Neural crest cell (in vitro differentiated cells): ENCODE results near the gene BRSK1. TPM values are rescaled to one million over a fixed set of nuclear protein-coding genes. Genes with fewer than 3 reads are reported as not detected.

Experiments used
- DNase-seq: peaks from one replicate; pipeline ENCODE4 v3.0.0; 2021; ENCODE audit warnings: low read depth, mixed read lengths, low spot score
- H3K27ac Mint-ChIP-seq: one replicate; pipeline ENCODE4 v1.8.0; 2021; ENCODE audit warnings: mild to moderate bottlenecking, mixed read lengths; ENCODE audit not compliant: unreplicated experiment
- H3K27me3 Mint-ChIP-seq: 2 replicates; pipeline ENCODE4 v1.8.0; 2021; ENCODE audit warnings: low read depth, mild to moderate bottlenecking, mixed read lengths
- H3K36me3 Mint-ChIP-seq: 2 replicates; pipeline ENCODE4 v1.8.0; 2021; ENCODE audit warnings: low read depth, mild to moderate bottlenecking, mixed read lengths
- H3K4me1 Mint-ChIP-seq: 2 replicates; pipeline ENCODE4 v1.8.0; 2021; ENCODE audit warnings: mixed read lengths
- H3K4me3 Mint-ChIP-seq: one replicate; pipeline ENCODE4 v1.8.0; 2021; ENCODE audit warnings: mild to moderate bottlenecking, mixed read lengths
- H3K9me3 Mint-ChIP-seq: 2 replicates; pipeline ENCODE4 v1.8.0; 2021; ENCODE audit warnings: mixed read lengths
- long read RNA-seq: library from polyadenylated mRNA; unstranded; transcript quantifications from one replicate; pipeline ENCODE4 v2.0.0, GENCODE V29; 2020
- total RNA-seq: library from RNA; stranded (reverse); gene quantifications from 2 replicates; pipeline ENCODE4 v1.2.1, GENCODE V29; 2021
- TF ChIP-seq, protein P1 (sequence below): fragments of 200-600 bp; sonication (generic); conservative IDR thresholded peaks from 2 replicates; pipeline ENCODE4 v1.5.0; 2021; ENCODE audit warnings: antibody characterized with exemption, mild to moderate bottlenecking

The BRSK1 gene
- total RNA-seq: 50.0 and 50.7 TPM in 2 replicates
- long read RNA-seq: 0 reads

DNA sequence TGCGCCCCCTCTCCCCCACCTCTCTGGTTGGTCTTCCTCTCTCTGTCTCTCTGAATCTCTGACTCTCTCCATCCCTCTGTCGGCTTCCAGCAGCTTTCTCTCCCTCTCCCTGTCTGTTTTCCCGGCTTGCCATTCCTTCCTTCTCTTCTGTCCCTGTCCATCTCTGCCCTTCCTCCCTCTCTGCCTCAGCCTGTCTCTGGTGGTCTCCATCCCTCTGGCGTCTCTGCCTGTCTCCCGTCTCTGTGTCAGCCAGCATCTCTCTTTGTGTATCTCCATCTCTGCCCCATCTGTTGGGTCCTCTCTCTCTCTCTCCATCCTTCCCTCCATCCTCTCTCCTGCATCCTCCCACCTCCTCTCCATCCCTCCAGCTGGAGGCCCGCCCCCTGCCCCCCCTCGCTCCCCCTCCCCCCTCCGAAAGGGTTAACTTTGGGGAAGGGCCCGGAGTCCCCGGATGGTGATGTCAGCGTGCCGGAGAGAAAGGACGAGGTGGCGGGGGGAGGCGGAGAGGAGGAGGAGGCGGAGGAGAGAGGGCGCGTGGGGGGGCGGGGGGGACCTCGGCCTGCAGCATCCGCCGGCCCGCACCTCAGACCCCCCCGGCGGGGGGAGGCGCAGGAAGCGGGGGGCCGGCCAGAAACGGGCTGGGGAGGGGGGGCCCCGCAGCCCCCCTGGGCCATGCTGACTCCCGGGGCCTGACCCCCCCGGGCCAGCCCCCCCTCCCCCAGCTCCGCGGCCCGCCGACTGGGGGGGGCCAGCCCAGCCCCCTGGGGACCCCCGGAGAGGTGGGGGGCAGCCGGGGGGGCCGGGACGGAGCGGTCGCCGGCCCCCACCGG is at the start of gene BRSK1:
Gene BRSK1, plus strand, starts transcription at position 450 of the 830 bp plus-strand sequence. CDS start 446 bp downstream, outside the sequence.
- no peaks in the 10 kb centered on the region for H3K27me3 Mint-ChIP-seq
- peak within 1 kb of the TSS; percentile 87 for H3K27ac Mint-ChIP-seq
- H3K4me1 Mint-ChIP-seq: peaks cover 50% of the 10 kb centered on the region
- peak within 1 kb of the TSS; percentile 88 for H3K4me3 Mint-ChIP-seq
- TF ChIP-seq, protein P1, sequence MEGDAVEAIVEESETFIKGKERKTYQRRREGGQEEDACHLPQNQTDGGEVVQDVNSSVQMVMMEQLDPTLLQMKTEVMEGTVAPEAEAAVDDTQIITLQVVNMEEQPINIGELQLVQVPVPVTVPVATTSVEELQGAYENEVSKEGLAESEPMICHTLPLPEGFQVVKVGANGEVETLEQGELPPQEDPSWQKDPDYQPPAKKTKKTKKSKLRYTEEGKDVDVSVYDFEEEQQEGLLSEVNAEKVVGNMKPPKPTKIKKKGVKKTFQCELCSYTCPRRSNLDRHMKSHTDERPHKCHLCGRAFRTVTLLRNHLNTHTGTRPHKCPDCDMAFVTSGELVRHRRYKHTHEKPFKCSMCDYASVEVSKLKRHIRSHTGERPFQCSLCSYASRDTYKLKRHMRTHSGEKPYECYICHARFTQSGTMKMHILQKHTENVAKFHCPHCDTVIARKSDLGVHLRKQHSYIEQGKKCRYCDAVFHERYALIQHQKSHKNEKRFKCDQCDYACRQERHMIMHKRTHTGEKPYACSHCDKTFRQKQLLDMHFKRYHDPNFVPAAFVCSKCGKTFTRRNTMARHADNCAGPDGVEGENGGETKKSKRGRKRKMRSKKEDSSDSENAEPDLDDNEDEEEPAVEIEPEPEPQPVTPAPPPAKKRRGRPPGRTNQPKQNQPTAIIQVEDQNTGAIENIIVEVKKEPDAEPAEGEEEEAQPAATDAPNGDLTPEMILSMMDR: no peak
- no peaks in the 10 kb centered on the region for H3K9me3 Mint-ChIP-seq
- H3K36me3 Mint-ChIP-seq: no peaks in the 10 kb centered on the region
- peak; percentile 65 for DNase-seq

DNA sequence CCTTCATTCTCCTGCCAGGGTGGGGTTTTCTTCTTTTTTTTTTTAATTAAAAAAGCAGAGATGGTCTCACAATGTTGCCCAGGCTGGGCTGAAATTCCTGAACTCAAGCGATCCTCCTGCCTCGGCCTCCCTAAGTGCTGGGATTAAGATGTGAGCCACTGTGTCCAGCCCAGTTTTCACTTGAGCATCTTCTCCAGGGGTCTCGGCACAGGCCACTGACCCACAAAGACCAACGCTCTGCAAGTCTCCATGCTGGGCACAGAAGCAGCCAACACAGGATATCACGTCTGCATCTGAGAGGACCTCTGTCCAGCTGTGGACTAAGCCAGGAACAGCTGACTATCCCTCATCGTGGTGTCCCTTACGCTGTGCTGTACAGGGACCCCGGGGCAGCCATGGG is 45.8 kb upstream of the BRSK1 start:
- H3K4me3 Mint-ChIP-seq: no peak overlapping the region
- H3K27me3 Mint-ChIP-seq: no peaks in the 10 kb centered on the region
- TF ChIP-seq, protein P1: no peak
- H3K27ac Mint-ChIP-seq: no peak overlapping the region
- no peaks in the 10 kb centered on the region for H3K4me1 Mint-ChIP-seq
- H3K36me3 Mint-ChIP-seq: peaks cover 16% of the 10 kb centered on the region
- no peak for DNase-seq
- H3K9me3 Mint-ChIP-seq: no peaks in the 10 kb centered on the region

DNA sequence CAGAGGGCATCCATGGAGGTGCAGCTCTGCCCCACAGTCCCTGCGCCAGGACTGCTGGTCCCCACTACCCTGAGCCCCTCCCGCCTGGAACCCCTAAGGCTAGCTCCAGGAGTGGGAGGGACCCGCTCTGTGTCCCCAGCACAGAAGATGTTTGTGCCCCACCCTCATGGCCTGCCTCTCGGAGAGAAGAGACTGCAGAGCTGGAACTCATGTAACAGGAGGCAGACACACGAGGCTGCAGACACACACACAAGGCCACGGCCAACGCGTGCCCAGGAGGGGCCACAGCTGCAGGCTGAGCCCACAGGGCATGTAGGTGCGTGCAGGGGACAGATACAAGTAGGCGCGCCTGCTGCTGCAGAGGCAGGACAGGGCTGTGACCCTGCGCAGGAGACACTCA is 44.8 kb upstream of the BRSK1 start:
- DNase-seq: no peak
- no peaks in the 10 kb centered on the region for H3K4me1 Mint-ChIP-seq
- H3K4me3 Mint-ChIP-seq: no peak overlapping the region
- no peak overlapping the region for H3K27ac Mint-ChIP-seq
- H3K9me3 Mint-ChIP-seq: no peaks in the 10 kb centered on the region
- TF ChIP-seq, protein P1: no peak
- H3K36me3 Mint-ChIP-seq: peaks cover 16% of the 10 kb centered on the region
- H3K27me3 Mint-ChIP-seq: no peaks in the 10 kb centered on the region

DNA sequence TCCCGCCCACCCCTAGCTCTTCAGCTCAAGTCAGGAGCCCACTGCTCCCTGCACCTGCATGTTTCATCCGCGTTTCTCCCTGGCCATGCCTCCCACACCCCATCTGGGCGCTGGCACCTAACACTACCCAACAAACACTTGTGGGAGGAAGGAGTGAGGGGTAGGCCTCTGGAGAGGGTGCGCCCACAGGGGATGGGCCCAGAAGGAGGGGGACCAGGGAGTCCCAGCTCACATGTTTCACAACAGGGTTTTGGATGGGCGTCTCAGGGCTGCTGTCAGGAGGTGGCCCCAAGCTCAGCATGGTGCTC is 43.1 kb upstream of the BRSK1 start:
- H3K9me3 Mint-ChIP-seq: no peaks in the 10 kb centered on the region
- DNase-seq: no peak
- H3K36me3 Mint-ChIP-seq: peaks cover 11% of the 10 kb centered on the region
- TF ChIP-seq, protein P1: no peak
- H3K27me3 Mint-ChIP-seq: no peaks in the 10 kb centered on the region
- no peaks in the 10 kb centered on the region for H3K4me1 Mint-ChIP-seq
- H3K4me3 Mint-ChIP-seq: no peak overlapping the region
- no peak overlapping the region for H3K27ac Mint-ChIP-seq

DNA sequence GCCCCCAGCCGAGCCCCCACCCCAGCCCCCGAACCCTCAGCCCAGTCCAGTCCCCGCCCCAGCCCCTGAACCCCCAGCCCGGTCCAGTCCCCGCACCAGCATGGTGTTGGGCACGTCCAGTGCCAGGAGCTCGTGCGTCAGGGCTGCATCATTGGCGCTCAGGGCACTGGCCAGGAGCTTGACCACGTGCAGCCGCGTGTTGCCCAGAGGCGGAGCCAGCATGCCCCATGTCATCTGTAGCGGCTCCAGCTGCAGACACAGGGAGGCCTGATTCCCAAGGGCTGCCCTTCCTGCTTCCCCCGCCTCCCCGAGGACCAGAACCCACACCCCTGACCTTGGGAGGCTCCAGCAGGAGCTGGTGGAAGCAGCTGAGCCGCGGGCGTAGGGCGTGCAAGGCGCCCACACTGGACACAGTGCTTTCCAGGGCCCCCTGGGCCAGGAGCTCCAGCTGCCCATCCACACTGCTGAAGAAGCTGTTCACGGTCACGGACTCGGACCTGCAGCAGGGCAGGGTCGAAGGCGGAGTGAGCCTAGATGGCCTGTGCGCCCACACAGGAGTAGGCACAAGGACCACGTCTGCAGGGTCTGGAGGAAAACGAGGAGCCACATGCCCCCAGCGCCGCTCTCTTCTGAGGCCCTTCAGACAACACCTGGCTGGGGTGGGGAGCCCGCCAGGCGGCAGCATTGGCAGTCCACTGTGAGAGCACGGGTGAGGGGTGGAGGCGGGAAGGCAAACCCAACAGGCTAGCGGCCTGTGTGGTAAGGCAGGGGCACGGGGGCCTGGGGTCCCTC is 42.5 kb upstream of the BRSK1 start:
- TF ChIP-seq, protein P1: no peak
- Mint-ChIP-seq H3K27me3 (no peaks in the 10 kb centered on the region), H3K9me3 (no peaks in the 10 kb centered on the region), H3K4me3 (no peak overlapping the region), H3K36me3 (peaks cover 7% of the 10 kb centered on the region), H3K4me1 (no peaks in the 10 kb centered on the region), H3K27ac (no peak overlapping the region)
- DNase-seq: no peak
